ENCODE data around the gene EPHB2.
A peak's percentile ranks its signal among the peaks of the same experiment; 100 is the strongest.
"Not testable (repeated sequence)": the region's sequence is repeated elsewhere in the genome, so short reads cannot be mapped to it uniquely, and the experiment has no call there.

Gene EPHB2

DNA sequence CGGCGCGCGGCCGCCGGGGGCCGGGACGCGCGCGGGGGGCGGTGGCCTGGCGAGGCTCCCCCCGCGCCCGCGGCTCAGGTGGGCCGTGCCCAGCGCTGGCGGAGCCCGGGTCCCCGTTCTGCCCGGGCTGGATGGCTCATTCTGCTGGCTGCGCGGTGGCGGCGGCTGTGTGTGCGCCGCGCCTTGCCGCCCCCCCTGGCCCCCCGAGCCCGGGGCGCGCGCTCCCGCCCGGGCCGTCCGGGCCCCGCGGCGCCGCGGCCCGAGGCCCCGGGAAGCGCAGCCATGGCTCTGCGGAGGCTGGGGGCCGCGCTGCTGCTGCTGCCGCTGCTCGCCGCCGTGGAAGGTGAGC is at the start of gene EPHB2:
Gene EPHB2, plus strand, starts transcription at position 139 of the 349 bp plus-strand sequence. Its CDS starts 144 bp downstream, at position 283.
- peak within 1 kb of the TSS; percentile 65 for H3K4me3 Mint-ChIP-seq
- H3K27me3 Mint-ChIP-seq, result peaks cover 69% of the 10 kb centered on the region
- no peaks in the 10 kb centered on the region for H3K9me3 Mint-ChIP-seq
- ATAC-seq (peak; percentile 53), DNase-seq (peak; percentile 22)
- H3K27ac Mint-ChIP-seq, result no peak within 1 kb of the TSS
- no peaks in the 10 kb centered on the region for H3K36me3 Mint-ChIP-seq (ENCODE audit: low read depth)
- peaks cover 12% of the 10 kb centered on the region for H3K4me1 Mint-ChIP-seq

DNA sequence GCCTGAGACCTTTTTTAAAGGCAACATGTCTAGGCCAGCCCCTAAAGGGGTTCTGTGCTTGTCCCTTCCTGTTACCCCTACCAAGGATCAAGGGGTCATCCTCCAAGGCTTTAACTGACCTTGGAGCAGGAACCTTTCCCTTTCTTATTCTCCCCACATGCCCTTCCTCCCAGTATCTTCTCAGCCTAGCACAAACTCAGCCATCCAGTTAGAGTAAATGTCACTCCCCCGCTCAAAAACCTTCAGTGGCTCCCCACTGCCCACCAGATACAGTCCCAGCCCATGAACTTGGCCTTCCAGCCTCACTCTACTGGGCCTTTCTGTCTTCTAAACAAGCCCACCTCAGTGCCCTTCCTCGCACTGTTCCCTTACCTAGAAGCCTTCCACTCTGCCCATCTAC is 48.8 kb upstream of the EPHB2 start:
- Mint-ChIP-seq H3K4me1 (no peaks in the 10 kb centered on the region), H3K27me3 (peaks cover 15% of the 10 kb centered on the region), H3K36me3 (ENCODE audit: low read depth) (no peaks in the 10 kb centered on the region), H3K27ac (no peak overlapping the region), H3K9me3 (no peaks in the 10 kb centered on the region), H3K4me3 (no peak overlapping the region)
- ATAC-seq (no peak), DNase-seq (no peak)

GRCh38 chr1:22662318-22662717 is 48.3 kb upstream of the EPHB2 start:
- Mint-ChIP-seq H3K27me3 (peaks cover 15% of the 10 kb centered on the region), H3K9me3 (no peaks in the 10 kb centered on the region), H3K4me1 (no peaks in the 10 kb centered on the region), H3K36me3 (ENCODE audit: low read depth) (no peaks in the 10 kb centered on the region), H3K4me3 (no peak overlapping the region), H3K27ac (no peak overlapping the region)
- peak; percentile 44 for ATAC-seq
- DNase-seq, result no peak

- H3K36me3 Mint-ChIP-seq (ENCODE audit: low read depth), result no peaks in the 10 kb centered on the region
- no peak for DNase-seq
- H3K27ac Mint-ChIP-seq, result no peak overlapping the region
- no peak for ATAC-seq
- H3K9me3 Mint-ChIP-seq, result no peaks in the 10 kb centered on the region
- H3K27me3 Mint-ChIP-seq, result peaks cover 17% of the 10 kb centered on the region
- no peak overlapping the region for H3K4me3 Mint-ChIP-seq
- H3K4me1 Mint-ChIP-seq, result no peaks in the 10 kb centered on the region
Observed at GRCh38 chr1:22662986-22663408, 47.6 kb upstream of the EPHB2 start.

DNA sequence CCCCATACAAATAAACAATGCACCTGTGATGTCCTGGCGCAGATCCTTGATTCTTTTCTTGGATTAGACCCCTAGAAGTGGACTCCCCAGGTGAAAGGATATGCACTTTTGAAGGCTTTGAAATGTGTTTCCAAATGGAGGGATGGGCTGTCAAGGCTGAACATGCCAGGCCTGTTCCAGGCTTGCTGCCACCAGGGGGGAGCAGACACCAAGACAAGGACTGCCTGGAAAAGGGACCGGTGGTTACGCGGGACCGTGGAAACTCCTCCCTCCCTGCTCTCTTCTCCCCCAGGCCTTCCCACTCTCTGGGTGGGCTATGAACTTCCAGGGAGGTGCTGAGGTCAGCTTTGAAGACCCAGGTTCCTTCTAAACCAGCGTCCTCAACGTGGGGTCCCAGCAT is 44.9 kb upstream of the EPHB2 start:
- ATAC-seq, result no peak
- no peak for DNase-seq
- Mint-ChIP-seq H3K9me3 (no peaks in the 10 kb centered on the region), H3K4me3 (no peak overlapping the region), H3K27me3 (peaks cover 13% of the 10 kb centered on the region), H3K4me1 (no peaks in the 10 kb centered on the region), H3K27ac (no peak overlapping the region), H3K36me3 (ENCODE audit: low read depth) (no peaks in the 10 kb centered on the region)

DNA sequence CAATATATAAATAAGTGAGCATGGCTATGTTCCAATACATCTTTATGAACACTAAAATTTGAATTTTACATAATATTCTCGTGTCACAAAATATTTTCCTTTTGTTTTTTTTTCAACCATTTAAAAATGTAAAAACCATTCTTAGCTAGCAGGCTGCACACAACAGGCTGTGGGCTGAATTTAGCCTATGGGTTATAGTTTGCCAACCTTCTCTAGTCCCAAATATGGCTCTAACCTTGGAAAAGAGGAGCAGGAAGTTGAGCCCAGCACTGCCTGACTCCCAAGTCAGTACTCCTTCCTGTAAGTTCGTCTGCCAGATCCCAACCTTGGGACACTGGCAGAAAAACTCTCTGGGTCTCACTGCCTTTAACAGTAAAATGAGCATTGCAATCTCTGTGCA is 44.2 kb upstream of the EPHB2 start:
- Mint-ChIP-seq H3K9me3 (no peaks in the 10 kb centered on the region), H3K27me3 (peaks cover 16% of the 10 kb centered on the region), H3K4me1 (no peaks in the 10 kb centered on the region), H3K4me3 (no peak overlapping the region), H3K27ac (no peak overlapping the region), H3K36me3 (ENCODE audit: low read depth) (no peaks in the 10 kb centered on the region)
- ATAC-seq (no peak), DNase-seq (no peak)

GRCh38 chr1:22668840-22669239 is 41.8 kb upstream of the EPHB2 start:
- H3K9me3 Mint-ChIP-seq; H3K4me3 Mint-ChIP-seq; H3K4me1 Mint-ChIP-seq; DNase-seq; H3K27ac Mint-ChIP-seq; ATAC-seq; H3K36me3 Mint-ChIP-seq (ENCODE audit: low read depth): not testable (repeated sequence)
- H3K27me3 Mint-ChIP-seq, result peaks cover 33% of the 10 kb centered on the region

DNA sequence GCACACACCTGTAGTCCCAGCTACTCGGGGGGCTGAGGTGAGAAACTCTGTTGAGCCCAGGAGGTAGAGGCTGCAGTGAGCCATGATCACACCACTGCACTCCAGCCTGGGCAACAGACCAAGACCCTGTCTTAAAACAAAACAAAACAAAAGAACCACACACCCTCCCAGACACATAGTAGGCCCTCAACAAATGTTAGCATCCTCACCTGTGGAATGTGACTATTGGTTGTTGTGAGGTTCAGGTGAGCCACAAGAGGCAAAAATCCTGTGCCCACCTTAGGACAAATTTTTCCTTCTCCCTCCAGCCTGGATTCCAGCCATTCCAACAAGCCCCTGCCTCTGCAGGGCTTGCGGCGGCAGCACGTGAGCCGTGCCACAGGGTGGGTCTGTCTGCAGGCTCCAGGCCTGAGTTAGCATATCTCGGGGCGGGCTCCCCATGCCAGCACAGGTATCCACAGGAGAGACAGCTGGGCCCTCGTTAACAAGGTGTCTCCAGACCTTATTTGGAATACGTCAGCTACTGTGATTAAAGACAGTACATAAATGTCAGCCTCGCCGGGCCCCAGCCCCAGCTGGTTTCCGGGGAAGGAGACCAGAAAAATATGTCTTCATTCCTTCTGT is 40.2 kb upstream of the EPHB2 start:
- no peaks in the 10 kb centered on the region for H3K4me1 Mint-ChIP-seq
- peaks cover 48% of the 10 kb centered on the region for H3K27me3 Mint-ChIP-seq
- DNase-seq (no peak), ATAC-seq (no peak)
- H3K4me3 Mint-ChIP-seq, result no peak overlapping the region
- H3K27ac Mint-ChIP-seq, result no peak overlapping the region
- no peaks in the 10 kb centered on the region for H3K36me3 Mint-ChIP-seq (ENCODE audit: low read depth)
- H3K9me3 Mint-ChIP-seq, result no peaks in the 10 kb centered on the region

- no peaks in the 10 kb centered on the region for H3K9me3 Mint-ChIP-seq
- no peak overlapping the region for H3K27ac Mint-ChIP-seq
- H3K4me3 Mint-ChIP-seq, result no peak overlapping the region
- ATAC-seq (no peak), DNase-seq (no peak)
- H3K27me3 Mint-ChIP-seq, result peaks cover 52% of the 10 kb centered on the region
- no peaks in the 10 kb centered on the region for H3K4me1 Mint-ChIP-seq
- H3K36me3 Mint-ChIP-seq (ENCODE audit: low read depth), result no peaks in the 10 kb centered on the region
Observed at GRCh38 chr1:22671999-22672398, 38.6 kb upstream of the EPHB2 start.

DNA sequence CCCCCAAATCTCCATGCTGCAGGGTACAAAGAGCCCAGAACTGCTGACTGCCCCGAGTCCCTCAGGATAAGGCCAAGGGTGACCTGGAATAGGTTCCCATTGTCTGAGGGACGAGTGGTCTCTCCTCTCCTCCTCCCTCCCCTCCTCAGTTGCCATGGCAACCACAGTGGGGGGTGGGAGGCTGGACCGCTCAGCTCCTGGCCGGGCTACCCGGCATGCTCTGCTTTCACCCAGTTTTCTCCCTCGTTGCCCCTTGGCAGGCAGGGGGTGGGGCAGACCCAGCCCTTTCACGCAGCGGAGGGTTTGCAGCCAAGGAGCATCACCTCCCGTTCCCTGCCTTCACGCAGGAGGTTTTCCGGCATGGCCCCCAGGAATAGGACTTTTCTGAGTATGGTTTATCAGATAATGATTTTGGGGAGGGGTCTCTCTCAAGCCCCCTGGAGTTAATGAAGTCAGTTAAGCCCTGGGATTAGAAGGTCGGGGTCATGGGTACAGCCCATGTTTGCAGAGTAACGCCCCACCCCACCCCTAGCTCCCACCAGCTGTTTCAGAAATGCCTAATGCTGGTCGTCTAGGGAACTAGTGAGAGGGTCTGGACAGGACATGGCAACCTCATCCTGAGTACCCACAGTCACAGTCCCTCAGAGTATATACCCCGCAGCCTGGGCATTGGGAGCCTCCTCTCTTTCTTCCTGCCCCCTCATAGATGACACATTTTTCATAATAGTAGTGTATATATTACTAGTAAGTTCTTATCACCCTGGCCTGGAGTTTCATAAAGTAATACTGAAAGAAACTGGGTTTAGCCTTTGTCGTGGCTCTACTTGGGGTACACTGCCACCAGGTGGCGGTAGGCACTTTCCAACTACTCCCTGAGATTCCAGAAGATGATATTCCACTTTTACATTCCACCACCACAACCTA is 36.9 kb upstream of the EPHB2 start:
- Mint-ChIP-seq H3K9me3 (no peaks in the 10 kb centered on the region), H3K4me1 (no peaks in the 10 kb centered on the region), H3K36me3 (ENCODE audit: low read depth) (no peaks in the 10 kb centered on the region), H3K27ac (no peak overlapping the region), H3K27me3 (peaks cover 49% of the 10 kb centered on the region), H3K4me3 (no peak overlapping the region)
- ATAC-seq (peak; percentile 70), DNase-seq (peak; percentile 28)

DNA sequence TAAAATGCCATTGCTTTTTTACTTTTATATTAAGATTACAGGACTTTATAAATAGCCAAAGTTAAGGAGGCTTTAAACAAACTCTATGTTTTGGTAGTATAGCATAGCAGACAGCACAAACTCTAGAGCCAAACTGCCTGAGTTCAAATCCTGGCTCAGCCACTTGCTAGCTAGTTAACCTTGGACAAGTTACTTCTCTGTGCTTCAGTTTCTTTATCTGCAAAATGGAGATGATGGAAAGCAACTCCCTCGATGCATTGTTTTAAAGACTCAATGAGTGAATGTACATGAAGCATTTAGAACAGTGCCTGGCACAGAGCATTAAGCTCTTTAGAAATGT is 36.3 kb upstream of the EPHB2 start:
- H3K4me3 Mint-ChIP-seq, result no peak overlapping the region
- H3K9me3 Mint-ChIP-seq, result no peaks in the 10 kb centered on the region
- H3K4me1 Mint-ChIP-seq, result no peaks in the 10 kb centered on the region
- ATAC-seq (no peak), DNase-seq (no peak)
- no peak overlapping the region for H3K27ac Mint-ChIP-seq
- no peaks in the 10 kb centered on the region for H3K36me3 Mint-ChIP-seq (ENCODE audit: low read depth)
- peaks cover 45% of the 10 kb centered on the region for H3K27me3 Mint-ChIP-seq

GRCh38 chr1:22676151-22676550 is 34.5 kb upstream of the EPHB2 start:
- peaks cover 39% of the 10 kb centered on the region for H3K27me3 Mint-ChIP-seq
- not testable (repeated sequence) for H3K9me3 Mint-ChIP-seq; H3K4me3 Mint-ChIP-seq; H3K27ac Mint-ChIP-seq; ATAC-seq; DNase-seq; H3K4me1 Mint-ChIP-seq; H3K36me3 Mint-ChIP-seq (ENCODE audit: low read depth)

DNA sequence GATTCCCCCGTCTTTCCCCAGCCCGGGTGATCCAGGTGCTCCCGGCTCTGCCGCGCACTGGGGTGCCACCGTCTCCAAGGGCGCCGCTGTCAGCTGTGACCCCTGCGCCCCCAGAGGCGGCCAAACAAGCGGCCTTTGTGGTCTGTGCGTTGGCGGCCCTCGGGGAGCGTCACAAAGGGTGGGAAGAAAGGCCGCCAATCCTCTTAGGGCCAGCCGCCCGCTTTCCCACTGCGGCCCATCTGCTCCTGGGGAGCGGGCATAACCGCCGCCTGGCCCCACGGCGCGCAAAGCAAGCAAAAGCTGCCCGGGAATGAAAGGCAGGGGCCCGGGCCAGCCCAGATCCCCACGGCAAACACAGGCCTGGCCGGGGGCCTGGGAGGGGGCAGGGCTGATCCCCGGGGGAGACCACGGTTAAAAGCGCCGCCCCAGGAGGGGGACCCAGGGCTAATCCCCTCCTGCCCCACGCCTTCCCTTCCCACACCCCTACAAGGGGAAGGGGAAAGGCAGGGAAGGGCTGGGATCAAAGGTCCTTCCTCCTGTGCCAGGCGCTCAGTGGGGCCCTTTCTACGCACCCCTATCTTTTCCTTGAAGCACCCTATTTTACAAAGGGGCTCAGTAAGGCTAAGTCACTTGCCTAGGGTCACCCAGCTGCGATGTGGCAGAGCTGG is 33.6 kb upstream of the EPHB2 start:
- ATAC-seq, result no peak
- Mint-ChIP-seq H3K27ac (no peak overlapping the region), H3K27me3 (peaks cover 33% of the 10 kb centered on the region), H3K9me3 (no peaks in the 10 kb centered on the region), H3K4me1 (no peaks in the 10 kb centered on the region), H3K36me3 (ENCODE audit: low read depth) (no peaks in the 10 kb centered on the region), H3K4me3 (no peak overlapping the region)
- no peak for DNase-seq

- DNase-seq, result no peak
- H3K36me3 Mint-ChIP-seq (ENCODE audit: low read depth), result no peaks in the 10 kb centered on the region
- peaks cover 21% of the 10 kb centered on the region for H3K27me3 Mint-ChIP-seq
- no peak overlapping the region for H3K27ac Mint-ChIP-seq
- H3K9me3 Mint-ChIP-seq, result no peaks in the 10 kb centered on the region
- ATAC-seq, result no peak
- H3K4me1 Mint-ChIP-seq, result no peaks in the 10 kb centered on the region
- H3K4me3 Mint-ChIP-seq, result no peak overlapping the region
Observed at GRCh38 chr1:22677931-22678896, 32.4 kb upstream of the EPHB2 start.

Data from activated naive CD8-positive, alpha-beta T cell treated with anti-CD3 and anti-CD28 coated beads, Interleukin-2, amount 50 U/mL, for 24 hours (primary cell).